ENCODE data around the gene SLC22A6.

GRCh38 chr11:63023222-63023814, 38.6 kb upstream of the SLC22A6 start:
- TF ChIP-seq POLR2A (IDR thresholded peaks at IDR 0.05) (no peak), CTCF (IDR thresholded peaks at IDR 0.05) (no peak)

All from breast epithelium (tissue), 3 donors.